WERI-Rb-1 (cell line): ENCODE data around the gene ZMYND10.

Experiments used
- DNase-seq: peaks from one replicate; pipeline ENCODE4 v3.0.0-alpha.2; 2020
- H3K27ac ChIP-seq: fragments of 250-450 bp; sonication (Bioruptor Pico); 2 replicates; pipeline ENCODE4 v1.5.1; 2020; ENCODE audit warnings: mild to moderate bottlenecking, moderate library complexity
- H3K27me3 ChIP-seq: fragments of 250-450 bp; sonication (Bioruptor Pico); 2 replicates; pipeline ENCODE4 v1.5.1; 2021; ENCODE audit warnings: mild to moderate bottlenecking, low read depth, moderate library complexity; ENCODE audit not compliant: insufficient read depth, severe bottlenecking
- H3K36me3 ChIP-seq: fragments of 250-450 bp; sonication (Bioruptor Pico); 2 replicates; pipeline ENCODE4 v1.5.1; 2020; ENCODE audit warnings: mild to moderate bottlenecking, moderate library complexity
- H3K4me3 ChIP-seq: 2 replicates; pipeline ENCODE4 v1.5.1; 2011; ENCODE audit warnings: low read depth, mild to moderate bottlenecking, control low read depth, low read length
- H3K9me3 ChIP-seq: fragments of 250-450 bp; sonication (Bioruptor Pico); 2 replicates; pipeline ENCODE4 v1.5.1; 2021; ENCODE audit warnings: mild to moderate bottlenecking, moderate library complexity; ENCODE audit not compliant: severe bottlenecking
- CTCF ChIP-seq: IDR thresholded peaks from 2 replicates; pipeline ENCODE4 v1.5.1; 2011; ENCODE audit warnings: low read depth, mild to moderate bottlenecking, control low read depth, inconsistent platforms, low read length

Gene ZMYND10

DNA sequence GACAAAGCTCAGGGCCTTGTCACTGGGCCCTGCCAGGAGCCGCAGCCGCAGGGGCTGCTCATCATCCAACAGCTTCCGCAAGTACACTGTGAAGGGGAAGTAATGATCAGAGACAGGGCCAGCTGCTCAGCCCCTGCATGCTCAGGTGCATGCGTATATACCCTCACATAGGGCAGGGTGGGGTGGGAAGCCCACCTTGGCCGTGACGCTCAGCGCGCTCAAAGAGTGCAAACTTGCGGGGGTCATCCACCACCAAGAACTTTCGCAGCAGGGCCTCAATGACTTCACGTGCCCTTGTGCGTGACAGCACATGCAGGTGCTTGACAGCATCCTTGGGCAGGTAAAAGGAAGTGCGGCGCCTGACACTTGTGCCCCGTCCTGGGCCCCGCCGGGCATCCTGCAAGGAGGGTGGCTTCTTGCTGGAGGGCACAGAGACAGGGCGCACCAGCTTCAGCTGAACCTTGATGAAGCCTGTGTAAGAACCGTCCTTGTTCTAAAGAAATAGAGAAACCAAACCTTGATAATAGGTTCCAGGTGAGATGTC is 14.1 kb downstream of the ZMYND10 start:
- H3K9me3 ChIP-seq = no peaks in the 10 kb centered on the region
- H3K36me3 ChIP-seq = peaks cover 72% of the 10 kb centered on the region
- no peak overlapping the region for H3K27ac ChIP-seq
- H3K27me3 ChIP-seq = no peaks in the 10 kb centered on the region
- DNase-seq = no peak
- no peak for TF ChIP-seq CTCF
- no peak overlapping the region for H3K4me3 ChIP-seq

- H3K27ac ChIP-seq = no peak overlapping the region
- no peaks in the 10 kb centered on the region for H3K9me3 ChIP-seq
- H3K27me3 ChIP-seq = no peaks in the 10 kb centered on the region
- H3K4me3 ChIP-seq = no peak overlapping the region
- DNase-seq = no peak
- TF ChIP-seq CTCF = no peak
- peaks cover 74% of the 10 kb centered on the region for H3K36me3 ChIP-seq
Measured at GRCh38 chr3:50330330-50330729, 15.2 kb downstream of the ZMYND10 start.

DNA sequence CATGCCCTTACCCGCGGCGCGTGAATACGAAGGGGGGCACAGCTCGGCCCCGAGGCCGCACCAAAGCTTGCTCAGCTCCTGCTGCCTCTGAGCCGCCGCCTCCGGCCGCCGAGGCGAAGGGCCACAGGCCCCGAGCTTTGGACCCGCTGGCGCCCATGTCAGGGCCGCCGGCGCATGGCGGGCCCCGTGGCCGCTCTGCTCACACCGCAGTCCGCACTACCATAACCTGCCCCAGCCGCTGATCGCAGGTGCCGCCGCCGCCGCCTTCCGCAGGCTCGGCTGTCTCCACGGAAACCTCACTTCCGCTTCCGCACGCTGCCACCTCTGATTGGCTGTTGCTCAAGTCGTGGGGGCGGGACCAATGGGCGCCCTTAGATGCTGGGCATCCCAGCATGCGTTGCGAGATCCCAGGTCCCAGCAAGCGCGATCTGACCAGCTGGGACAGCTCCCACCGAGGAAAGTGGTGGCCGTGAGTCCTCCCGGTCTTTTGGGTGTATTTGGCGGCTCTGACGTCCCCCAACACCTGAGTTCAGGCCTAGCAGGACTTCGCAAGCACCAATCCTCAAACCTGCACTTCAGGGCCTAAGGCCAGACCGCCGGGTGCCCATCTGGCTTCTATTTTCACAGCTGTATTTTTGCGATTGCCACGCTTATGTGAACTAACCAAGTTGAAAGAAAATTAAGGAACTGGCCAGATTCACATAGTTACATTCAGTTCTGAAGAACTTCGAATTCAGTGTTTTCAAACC is 17.4 kb downstream of the ZMYND10 start, which contains the start of gene TUSC2:
TUSC2 (minus strand) TSS at position 281 of the 749 bp plus-strand sequence; CDS start at position 157, 124 bp downstream.
- Histone ChIP-seq H3K27me3 (no peaks in the 10 kb centered on the region), H3K36me3 (peaks cover 67% of the 10 kb centered on the region), H3K4me3 (peak within 1 kb of the TSS; percentile 71), H3K9me3 (no peaks in the 10 kb centered on the region), H3K27ac (peak within 1 kb of the TSS; percentile 81)
- no peak for TF ChIP-seq CTCF
- peak; percentile 97 for DNase-seq

GRCh38 chr3:50327129-50327528 is 18.4 kb downstream of the ZMYND10 start:
- peak overlapping the region; percentile 71 for H3K4me3 ChIP-seq
- no peaks in the 10 kb centered on the region for H3K27me3 ChIP-seq
- H3K27ac ChIP-seq = peak overlapping the region; percentile 81; the same call in 1 of the 2 replicates
- no peak for DNase-seq
- H3K9me3 ChIP-seq = no peaks in the 10 kb centered on the region
- H3K36me3 ChIP-seq = peaks cover 57% of the 10 kb centered on the region
- TF ChIP-seq CTCF = no peak

DNA sequence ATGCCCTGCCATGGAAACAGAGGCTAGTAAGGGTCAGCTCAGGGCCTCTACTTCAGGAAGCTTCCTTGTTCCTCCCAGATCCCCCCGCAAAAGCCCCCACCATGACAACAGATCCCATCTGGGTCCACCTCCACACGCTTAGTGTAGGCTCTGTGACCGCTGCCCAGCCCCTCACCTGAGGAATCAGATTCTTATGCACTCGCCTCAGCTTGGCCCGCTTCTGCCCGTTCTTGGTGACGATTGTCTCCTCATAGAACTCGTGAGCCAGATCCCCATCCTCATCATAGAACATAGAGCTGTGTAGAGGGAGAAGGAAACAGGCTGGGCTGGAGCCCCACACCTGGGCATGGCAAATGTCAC is 19.4 kb downstream of the ZMYND10 start:
- DNase-seq = no peak
- Histone ChIP-seq H3K9me3 (no peaks in the 10 kb centered on the region), H3K4me3 (no peak overlapping the region), H3K36me3 (peaks cover 47% of the 10 kb centered on the region), H3K27me3 (no peaks in the 10 kb centered on the region), H3K27ac (no peak overlapping the region)
- no peak for TF ChIP-seq CTCF
